ENCODE measurements around the gene STK32B. TPM values are rescaled to one million over a fixed set of nuclear protein-coding genes. Genes with fewer than 3 reads are reported as not detected.

The STK32B gene
- total and polyA plus RNA-seq, 9 of the 15 experiments (the other 6 are each of a cell fraction or from before 2014, with no cell fraction given): 0.03 to 0.20 (median 0.07) TPM; not detected in 2

DNA sequence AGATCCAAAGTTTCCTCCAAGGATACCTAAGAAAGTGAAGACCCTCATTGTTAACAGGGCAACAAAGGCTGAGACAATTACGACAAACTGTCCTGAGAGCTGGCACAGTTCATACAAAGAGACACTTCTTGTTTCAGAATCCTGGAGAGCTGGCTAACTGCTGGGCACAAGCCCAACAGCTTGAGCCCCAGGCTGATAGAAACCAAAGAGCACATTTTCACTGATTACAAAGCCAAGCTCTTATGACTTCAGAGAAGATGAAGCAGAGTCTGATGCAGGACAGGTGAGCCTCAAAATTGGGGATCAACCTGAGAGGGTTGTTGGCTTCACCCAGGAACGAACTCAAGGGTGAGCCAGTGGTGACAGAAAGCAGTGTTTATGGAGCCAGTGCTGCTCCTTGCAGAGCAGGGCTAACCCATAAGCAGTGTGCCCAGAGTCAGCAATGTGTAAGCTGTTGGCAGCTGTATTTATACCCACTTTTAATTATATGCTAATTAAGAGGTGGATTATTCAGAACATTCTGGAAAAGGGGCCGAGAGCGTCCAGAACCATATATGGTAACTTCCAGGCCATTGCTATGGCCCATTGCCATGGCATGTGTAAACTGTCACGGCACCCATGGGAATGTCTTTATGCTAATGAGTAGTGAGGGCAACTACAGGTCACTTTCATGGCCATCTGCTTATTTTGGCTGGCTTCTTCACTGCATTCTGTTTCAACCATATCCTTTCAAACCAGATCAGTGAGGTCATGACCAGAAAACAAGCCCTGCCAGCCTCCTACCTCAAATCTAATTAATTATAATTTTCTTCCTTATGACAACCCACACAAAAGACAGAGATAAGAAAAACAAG is 473.4 kb downstream of the STK32B start:
- Histone ChIP-seq H3K27me3 (ENCODE audit: control insufficient read depth in 2 of 2, insufficient read depth in 2 of 2, low read length in 2 of 2) (no peaks in the 10 kb centered on the region), H3K36me3 (ENCODE audit: control insufficient read depth, insufficient read depth, low read length) (no peaks in the 10 kb centered on the region), H3K9me1 (ENCODE audit: control insufficient read depth, insufficient read depth, low read length) (no peaks in the 10 kb centered on the region), H3K27ac (ENCODE audit: extremely low read depth, low read depth, low read length) (no peak overlapping the region), H3K4me1 (replicated peaks in 1 of 2; ENCODE audit: control insufficient read depth in 2 of 2, insufficient read depth in 2 of 2, low read length in 2 of 2) (no peaks in the 10 kb centered on the region), H3K4me2 (ENCODE audit: insufficient read depth, low read length) (no peak overlapping the region), H2AFZ (ENCODE audit: low read depth, low read length) (no peak overlapping the region), H4K20me1 (replicated peaks; ENCODE audit: control insufficient read depth, insufficient read depth, low read length) (no peaks in the 10 kb centered on the region), H3K9me3 (replicated peaks; ENCODE audit: control insufficient read depth, insufficient read depth, low read depth, low read length) (no peaks in the 10 kb centered on the region), H3K9ac (ENCODE audit: insufficient read depth in 1 of 2, low read depth in 2 of 2, low read length in 2 of 2) (no peak overlapping the region), H3K79me2 (ENCODE audit: control insufficient read depth, insufficient read depth, low read length) (no peaks in the 10 kb centered on the region), H3K4me3 (no peak overlapping the region)
- in situ Hi-C loops (cut with MboI) (no loop called here), intact Hi-C loops (cut with micrococcal nuclease) (no loop called here)
- POLR2A ChIA-PET: no interaction called here
- DNase-seq (ENCODE audit: extremely low read depth in 1 of 4, low spot score in 3 of 4) (no peak), FAIRE-seq (no peak), ATAC-seq (no peak)
- WGBS (ENCODE audit: insufficient coverage, low coverage, missing lambda C conversion rate): 0% methylated on average over 5 of the region's 5 CpGs
- TF ChIP-seq GATAD2A (IDR thresholded peaks at IDR 0.05): no peak
- no peak for TF ChIP-seq KLF1 (tag; IDR thresholded peaks at IDR 0.05)
- TF ChIP-seq ZNF224 (CRISPR knock-in tag; IDR thresholded peaks at IDR 0.05): no peak
- TF ChIP-seq SUPT5H (IDR thresholded peaks at IDR 0.05): no peak
- TF ChIP-seq, protein P1, sequence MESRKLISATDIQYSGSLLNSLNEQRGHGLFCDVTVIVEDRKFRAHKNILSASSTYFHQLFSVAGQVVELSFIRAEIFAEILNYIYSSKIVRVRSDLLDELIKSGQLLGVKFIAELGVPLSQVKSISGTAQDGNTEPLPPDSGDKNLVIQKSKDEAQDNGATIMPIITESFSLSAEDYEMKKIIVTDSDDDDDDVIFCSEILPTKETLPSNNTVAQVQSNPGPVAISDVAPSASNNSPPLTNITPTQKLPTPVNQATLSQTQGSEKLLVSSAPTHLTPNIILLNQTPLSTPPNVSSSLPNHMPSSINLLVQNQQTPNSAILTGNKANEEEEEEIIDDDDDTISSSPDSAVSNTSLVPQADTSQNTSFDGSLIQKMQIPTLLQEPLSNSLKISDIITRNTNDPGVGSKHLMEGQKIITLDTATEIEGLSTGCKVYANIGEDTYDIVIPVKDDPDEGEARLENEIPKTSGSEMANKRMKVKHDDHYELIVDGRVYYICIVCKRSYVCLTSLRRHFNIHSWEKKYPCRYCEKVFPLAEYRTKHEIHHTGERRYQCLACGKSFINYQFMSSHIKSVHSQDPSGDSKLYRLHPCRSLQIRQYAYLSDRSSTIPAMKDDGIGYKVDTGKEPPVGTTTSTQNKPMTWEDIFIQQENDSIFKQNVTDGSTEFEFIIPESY (CRISPR knock-in tag; IDR thresholded peaks at IDR 0.05): no peak
- TF ChIP-seq, protein P2, sequence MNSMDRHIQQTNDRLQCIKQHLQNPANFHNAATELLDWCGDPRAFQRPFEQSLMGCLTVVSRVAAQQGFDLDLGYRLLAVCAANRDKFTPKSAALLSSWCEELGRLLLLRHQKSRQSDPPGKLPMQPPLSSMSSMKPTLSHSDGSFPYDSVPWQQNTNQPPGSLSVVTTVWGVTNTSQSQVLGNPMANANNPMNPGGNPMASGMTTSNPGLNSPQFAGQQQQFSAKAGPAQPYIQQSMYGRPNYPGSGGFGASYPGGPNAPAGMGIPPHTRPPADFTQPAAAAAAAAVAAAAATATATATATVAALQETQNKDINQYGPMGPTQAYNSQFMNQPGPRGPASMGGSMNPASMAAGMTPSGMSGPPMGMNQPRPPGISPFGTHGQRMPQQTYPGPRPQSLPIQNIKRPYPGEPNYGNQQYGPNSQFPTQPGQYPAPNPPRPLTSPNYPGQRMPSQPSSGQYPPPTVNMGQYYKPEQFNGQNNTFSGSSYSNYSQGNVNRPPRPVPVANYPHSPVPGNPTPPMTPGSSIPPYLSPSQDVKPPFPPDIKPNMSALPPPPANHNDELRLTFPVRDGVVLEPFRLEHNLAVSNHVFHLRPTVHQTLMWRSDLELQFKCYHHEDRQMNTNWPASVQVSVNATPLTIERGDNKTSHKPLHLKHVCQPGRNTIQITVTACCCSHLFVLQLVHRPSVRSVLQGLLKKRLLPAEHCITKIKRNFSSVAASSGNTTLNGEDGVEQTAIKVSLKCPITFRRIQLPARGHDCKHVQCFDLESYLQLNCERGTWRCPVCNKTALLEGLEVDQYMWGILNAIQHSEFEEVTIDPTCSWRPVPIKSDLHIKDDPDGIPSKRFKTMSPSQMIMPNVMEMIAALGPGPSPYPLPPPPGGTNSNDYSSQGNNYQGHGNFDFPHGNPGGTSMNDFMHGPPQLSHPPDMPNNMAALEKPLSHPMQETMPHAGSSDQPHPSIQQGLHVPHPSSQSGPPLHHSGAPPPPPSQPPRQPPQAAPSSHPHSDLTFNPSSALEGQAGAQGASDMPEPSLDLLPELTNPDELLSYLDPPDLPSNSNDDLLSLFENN (IDR thresholded peaks at IDR 0.05; ENCODE audit: low read depth in 2 of 2, low read length in 2 of 2): no peak
- TF ChIP-seq MYNN (IDR thresholded peaks at IDR 0.05): no peak
- TF ChIP-seq MYNN (CRISPR knock-in tag; IDR thresholded peaks at IDR 0.05): no peak
- TF ChIP-seq MAFK (IDR thresholded peaks at IDR 0.05; ENCODE audit: low read length): no peak
- no peak for TF ChIP-seq EGR1 (conservative IDR thresholded peaks at IDR 0.05)
- TF ChIP-seq, protein P3, sequence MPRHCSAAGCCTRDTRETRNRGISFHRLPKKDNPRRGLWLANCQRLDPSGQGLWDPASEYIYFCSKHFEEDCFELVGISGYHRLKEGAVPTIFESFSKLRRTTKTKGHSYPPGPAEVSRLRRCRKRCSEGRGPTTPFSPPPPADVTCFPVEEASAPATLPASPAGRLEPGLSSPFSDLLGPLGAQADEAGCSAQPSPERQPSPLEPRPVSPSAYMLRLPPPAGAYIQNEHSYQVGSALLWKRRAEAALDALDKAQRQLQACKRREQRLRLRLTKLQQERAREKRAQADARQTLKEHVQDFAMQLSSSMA (CRISPR knock-in tag; IDR thresholded peaks at IDR 0.05): no peak
- no peak for TF ChIP-seq TAF1 (IDR thresholded peaks at IDR 0.05; ENCODE audit: control insufficient read depth, extremely low read depth, insufficient read depth, low read length, severe bottlenecking)
- TF ChIP-seq RFX7 (CRISPR knock-in tag; IDR thresholded peaks at IDR 0.05): no peak
- no peak for TF ChIP-seq MED1 (CRISPR knock-in tag; IDR thresholded peaks at IDR 0.05; ENCODE audit: borderline replicate concordance)
- TF ChIP-seq ZNF324 (CRISPR knock-in tag; IDR thresholded peaks at IDR 0.05): no peak
- no peak for TF ChIP-seq MEF2A (IDR thresholded peaks at IDR 0.05; ENCODE audit: control insufficient read depth, low read depth, low read length)
- CTCF ChIA-PET (ENCODE audit: low intra/inter-chr PET ratio): no interaction called here
- BruUV-seq (replicated peaks): no TSS peak
